Adipocyte (in vitro differentiated cells): ENCODE data around the gene LNX1.

ENCODE experiments used
- DNase-seq: peaks from one replicate; pipeline ENCODE4 v3.0.0-alpha.2; 2015; ENCODE audit warnings: low read depth
- H3K27me3 ChIP-seq: replicated peaks from 2 replicates; pipeline ENCODE4 v1.7.0; 2013; ENCODE audit warnings: mild to moderate bottlenecking, low read length, moderate library complexity; ENCODE audit not compliant: control insufficient read depth, insufficient read depth
- H3K36me3 ChIP-seq: 2 replicates; pipeline ENCODE4 v1.7.0; 2013; ENCODE audit warnings: low read length, mild to moderate bottlenecking, moderate library complexity; ENCODE audit not compliant: control insufficient read depth, insufficient read depth, severe bottlenecking
- H3K4me1 ChIP-seq: 2 replicates; pipeline ENCODE4 v1.7.0; 2013; ENCODE audit warnings: mild to moderate bottlenecking, low read length, moderate library complexity; ENCODE audit not compliant: control insufficient read depth, insufficient read depth
- H3K4me3 ChIP-seq: 2 replicates; pipeline ENCODE4 v1.7.0; 2013; ENCODE audit warnings: mild to moderate bottlenecking, low read length, moderate library complexity
- H3K9ac ChIP-seq: 2 replicates; pipeline ENCODE4 v1.7.0; 2013; ENCODE audit warnings: mild to moderate bottlenecking, low read length, moderate library complexity
- H3K9me3 ChIP-seq: 2 replicates; pipeline ENCODE4 v1.7.0; 2013; ENCODE audit warnings: mild to moderate bottlenecking, low read length, moderate library complexity; ENCODE audit not compliant: control insufficient read depth

LNX1 gene

DNA sequence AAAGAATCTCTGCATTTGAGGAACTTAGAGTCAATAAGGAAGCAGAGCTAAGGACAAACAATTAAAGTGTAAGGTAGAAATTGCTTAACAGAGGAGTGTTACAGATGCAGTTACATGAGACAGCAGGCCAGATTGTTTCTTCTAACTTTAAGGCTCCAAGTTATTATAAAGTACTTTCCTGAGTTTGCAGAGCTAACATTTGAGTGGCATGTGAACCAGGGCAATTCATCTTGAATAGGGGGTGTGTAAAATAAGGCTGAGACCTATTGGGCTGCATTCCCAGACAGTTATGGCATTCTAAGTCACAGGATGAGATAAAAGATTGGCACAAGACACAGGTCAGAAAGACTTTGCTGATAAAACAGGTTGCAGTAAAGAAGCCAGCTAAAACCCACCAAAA is 7.6 kb upstream of the LNX1 start:
- no peaks in the 10 kb centered on the region for H3K36me3 ChIP-seq
- no peak overlapping the region for H3K9ac ChIP-seq
- DNase-seq: no peak
- peaks cover 6% of the 10 kb centered on the region for H3K4me1 ChIP-seq
- no peaks in the 10 kb centered on the region for H3K9me3 ChIP-seq
- H3K4me3 ChIP-seq: no peak overlapping the region
- no peaks in the 10 kb centered on the region for H3K27me3 ChIP-seq

DNA sequence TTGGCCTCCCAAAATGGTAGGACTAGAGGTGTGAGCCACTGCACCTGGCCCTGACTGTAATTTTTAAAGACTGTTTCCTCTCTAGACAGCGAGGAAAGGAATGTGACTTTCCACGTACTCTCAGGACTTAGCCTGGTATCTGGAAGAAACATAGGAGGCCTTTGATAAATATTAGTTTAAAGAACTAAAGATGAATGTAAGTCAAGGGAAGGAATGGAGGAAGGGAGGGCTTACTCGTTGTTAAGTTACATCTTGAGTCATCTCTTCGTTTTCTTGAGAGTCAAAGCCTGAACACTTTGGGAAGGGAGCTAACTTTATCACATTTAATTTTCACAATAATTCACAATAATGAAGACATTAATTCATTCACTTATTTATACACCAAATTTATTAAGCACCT is 7.2 kb upstream of the LNX1 start:
- H3K36me3 ChIP-seq: no peaks in the 10 kb centered on the region
- no peak overlapping the region for H3K4me3 ChIP-seq
- peaks cover 6% of the 10 kb centered on the region for H3K4me1 ChIP-seq
- H3K9me3 ChIP-seq: no peaks in the 10 kb centered on the region
- H3K27me3 ChIP-seq: no peaks in the 10 kb centered on the region
- H3K9ac ChIP-seq: no peak overlapping the region
- no peak for DNase-seq

DNA sequence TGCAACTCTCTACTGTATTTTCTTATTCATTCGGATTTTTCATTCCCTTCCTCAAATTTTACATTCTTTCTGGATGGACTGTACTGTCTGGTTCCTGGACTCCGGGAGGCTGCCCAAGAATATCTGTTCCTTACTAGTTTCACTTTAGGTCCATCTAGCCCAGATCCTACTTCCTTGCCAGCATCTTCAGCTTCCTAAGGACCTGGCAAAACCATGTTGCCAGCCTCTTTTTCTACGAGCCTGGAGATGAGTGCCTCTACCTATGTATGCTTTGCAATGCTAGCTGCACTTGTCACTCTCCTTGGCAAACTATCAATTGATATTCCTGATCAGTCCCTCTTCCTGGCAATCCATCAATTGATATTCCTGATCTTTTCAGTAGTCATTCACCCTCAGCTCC is 5.6 kb upstream of the LNX1 start:
- Histone ChIP-seq H3K9ac (no peak overlapping the region), H3K36me3 (no peaks in the 10 kb centered on the region), H3K4me3 (no peak overlapping the region), H3K9me3 (no peaks in the 10 kb centered on the region), H3K27me3 (no peaks in the 10 kb centered on the region), H3K4me1 (peaks cover 6% of the 10 kb centered on the region)
- DNase-seq: no peak

DNA sequence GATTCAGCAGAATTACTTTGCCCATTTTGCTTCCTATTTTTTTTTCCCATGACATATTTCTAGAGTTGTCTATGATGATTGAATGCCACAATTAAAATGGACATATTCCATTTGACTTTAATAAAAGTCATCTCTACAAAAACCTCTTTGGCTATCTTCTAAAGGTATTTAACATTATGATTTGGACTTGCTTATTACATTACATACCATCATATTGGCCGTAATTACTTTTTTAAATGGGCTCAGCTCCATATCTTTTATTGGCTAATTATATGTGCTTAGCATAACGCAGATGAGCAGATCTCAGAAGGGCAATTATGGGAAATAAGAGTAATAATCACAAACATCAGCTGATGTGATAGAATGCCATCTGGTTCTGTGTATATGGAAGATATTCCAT is 4.5 kb upstream of the LNX1 start:
- Histone ChIP-seq H3K36me3 (no peaks in the 10 kb centered on the region), H3K9ac (no peak overlapping the region), H3K4me1 (peaks cover 6% of the 10 kb centered on the region), H3K27me3 (no peaks in the 10 kb centered on the region), H3K4me3 (no peak overlapping the region), H3K9me3 (no peaks in the 10 kb centered on the region)
- no peak for DNase-seq

DNA sequence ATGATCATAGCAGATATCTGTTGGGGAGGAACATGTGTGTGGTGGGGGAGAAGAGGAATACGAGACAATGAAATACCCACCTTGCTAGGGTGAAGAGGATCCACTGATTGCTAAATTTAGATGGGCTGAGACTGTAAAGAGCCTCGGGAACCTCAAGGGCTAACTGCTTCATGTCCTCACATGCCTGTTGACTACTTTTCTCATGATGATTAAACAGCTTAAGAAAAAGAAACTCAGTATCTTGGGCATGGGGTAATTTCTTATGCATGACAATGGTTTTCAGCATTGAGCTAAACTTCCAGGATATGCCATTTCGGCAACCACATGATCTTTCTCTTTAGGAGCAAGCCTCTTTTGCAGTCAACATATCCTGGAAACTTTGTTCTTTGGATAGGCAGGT is 3.9 kb upstream of the LNX1 start:
- H3K9me3 ChIP-seq: no peaks in the 10 kb centered on the region
- DNase-seq: no peak
- no peak overlapping the region for H3K9ac ChIP-seq
- H3K4me3 ChIP-seq: no peak overlapping the region
- peaks cover 6% of the 10 kb centered on the region for H3K4me1 ChIP-seq
- H3K27me3 ChIP-seq: no peaks in the 10 kb centered on the region
- H3K36me3 ChIP-seq: no peaks in the 10 kb centered on the region

DNA sequence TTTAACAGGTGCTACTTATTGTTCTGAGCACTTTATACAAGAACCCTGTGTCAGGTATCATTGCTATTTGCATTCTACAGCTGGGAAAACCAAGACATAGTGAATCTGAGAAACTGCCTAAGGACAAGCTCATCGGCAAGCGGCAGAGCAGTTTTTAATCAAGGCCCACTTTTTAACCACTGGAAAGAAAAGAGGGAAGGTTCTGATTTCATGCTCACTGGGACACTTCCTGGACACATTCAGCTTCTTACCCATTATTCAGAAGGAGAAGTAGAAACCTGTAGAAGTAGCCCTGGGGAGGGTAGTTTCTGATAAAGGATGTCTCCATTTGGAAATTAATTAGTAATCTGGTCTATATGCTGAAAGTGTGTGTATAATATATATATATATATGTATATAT is 2.5 kb upstream of the LNX1 start:
- Histone ChIP-seq H3K27me3 (no peaks in the 10 kb centered on the region), H3K9ac (no peak overlapping the region), H3K36me3 (no peaks in the 10 kb centered on the region), H3K9me3 (no peaks in the 10 kb centered on the region), H3K4me3 (no peak overlapping the region), H3K4me1 (peaks cover 1% of the 10 kb centered on the region)
- no peak for DNase-seq

DNA sequence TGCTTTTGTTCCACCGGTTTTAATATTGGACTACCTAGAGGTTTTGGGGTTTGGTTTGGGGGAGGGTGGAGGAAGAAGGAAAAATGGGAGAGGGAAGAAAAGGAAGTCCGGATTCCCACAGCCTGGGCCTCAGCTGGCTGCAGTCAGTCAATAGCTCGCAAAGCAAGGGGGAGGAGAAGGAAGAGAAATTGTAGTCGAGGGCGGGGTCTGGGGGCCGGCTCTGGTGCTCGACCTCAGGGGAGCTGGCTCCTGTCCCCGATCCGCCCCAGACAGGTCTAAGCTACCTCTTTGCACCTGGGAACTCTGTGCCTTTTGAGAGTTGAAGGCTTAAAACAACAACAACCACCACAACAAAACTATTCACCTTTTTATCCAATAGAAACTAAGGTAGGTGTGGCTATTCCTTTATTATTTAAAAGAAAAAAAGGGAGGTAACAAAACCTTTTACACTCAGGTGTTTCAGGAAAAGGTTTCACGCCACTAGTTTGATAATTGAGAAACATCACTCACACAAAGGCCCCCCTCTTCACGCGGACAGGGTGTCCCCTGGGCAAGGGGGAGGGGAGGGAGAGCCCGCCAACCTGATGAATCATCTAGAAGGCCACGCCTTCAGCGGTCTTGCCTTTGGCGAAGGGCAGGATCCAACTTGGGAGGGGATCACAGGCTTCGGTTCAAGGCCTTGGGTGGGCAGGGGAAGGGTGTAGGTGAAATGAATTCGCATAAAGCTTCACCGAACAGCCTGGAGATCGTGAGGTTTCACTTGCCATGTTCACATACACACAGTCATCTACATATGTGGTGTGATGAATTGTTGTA is 1.6 kb upstream of the LNX1 start:
- H3K36me3 ChIP-seq: no peaks in the 10 kb centered on the region
- H3K9ac ChIP-seq: no peak overlapping the region
- DNase-seq: no peak
- H3K27me3 ChIP-seq: no peaks in the 10 kb centered on the region
- no peaks in the 10 kb centered on the region for H3K9me3 ChIP-seq
- H3K4me1 ChIP-seq: no peaks in the 10 kb centered on the region
- peak overlapping the region; percentile 51 for H3K4me3 ChIP-seq

DNA sequence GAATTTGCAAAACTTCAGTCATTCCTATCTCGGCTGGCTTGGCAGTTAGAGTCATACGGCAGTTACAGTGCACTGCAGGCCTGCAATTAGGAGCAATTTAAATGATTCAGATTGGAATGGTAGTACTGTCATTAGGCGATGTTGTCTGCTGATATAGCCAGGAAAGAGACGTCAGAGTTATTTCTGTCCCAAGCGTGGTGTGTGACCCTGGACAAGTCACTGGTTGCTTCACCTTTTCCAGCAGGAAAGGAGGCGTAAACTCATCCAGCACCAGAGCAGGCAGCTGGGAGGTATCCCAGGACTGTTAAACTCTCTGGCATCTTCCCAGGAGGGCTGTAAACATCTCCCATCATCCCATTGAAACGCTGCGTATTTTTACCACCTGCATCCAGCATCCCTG is 836 bp upstream of the LNX1 start:
- H3K27me3 ChIP-seq: no peaks in the 10 kb centered on the region
- H3K36me3 ChIP-seq: no peaks in the 10 kb centered on the region
- H3K9me3 ChIP-seq: no peaks in the 10 kb centered on the region
- DNase-seq: no peak
- H3K4me1 ChIP-seq: no peaks in the 10 kb centered on the region
- no peak overlapping the region for H3K4me3 ChIP-seq
- no peak overlapping the region for H3K9ac ChIP-seq

DNA sequence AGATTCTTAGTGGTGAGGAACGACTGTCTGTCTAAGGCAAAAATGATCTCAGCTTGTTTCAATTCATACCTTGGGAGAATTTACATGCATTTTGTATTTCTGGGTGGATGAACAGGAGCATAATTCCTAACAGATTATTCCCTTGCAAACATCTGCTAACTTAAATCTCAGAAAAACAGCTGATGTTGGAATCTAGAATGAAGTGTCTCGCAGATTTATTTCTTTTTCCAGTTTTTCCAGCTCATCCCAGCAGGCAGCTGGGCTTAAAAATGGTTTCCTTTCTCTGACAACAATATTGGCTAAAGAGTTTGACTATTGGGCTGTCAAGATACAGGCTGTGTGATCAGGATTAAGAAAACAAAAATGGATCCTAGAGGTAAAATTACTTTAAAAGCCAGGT is 1.1 kb downstream of the LNX1 start:
- Histone ChIP-seq H3K36me3 (no peaks in the 10 kb centered on the region), H3K27me3 (no peaks in the 10 kb centered on the region), H3K9ac (no peak overlapping the region), H3K9me3 (no peaks in the 10 kb centered on the region), H3K4me1 (peaks cover 7% of the 10 kb centered on the region), H3K4me3 (no peak overlapping the region)
- DNase-seq: no peak

DNA sequence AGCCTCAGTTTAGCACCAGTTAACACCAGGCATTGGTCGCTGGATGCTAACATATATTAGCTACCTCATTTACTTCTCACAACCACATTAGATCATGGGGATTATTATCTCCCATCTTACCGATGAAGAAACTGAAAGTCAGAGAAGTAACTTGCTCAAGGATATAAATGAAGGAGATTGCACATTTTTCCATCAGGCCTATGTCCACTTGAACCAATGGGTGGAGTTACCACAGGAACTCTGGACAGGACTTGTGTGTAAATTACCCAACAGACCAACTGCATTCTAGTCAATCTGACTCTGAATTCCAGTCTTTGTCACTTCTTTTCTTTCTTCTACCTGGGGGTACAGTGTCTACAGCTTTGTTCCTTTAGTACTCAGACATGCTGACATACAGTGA is 1.8 kb downstream of the LNX1 start:
- H3K4me3 ChIP-seq: no peak overlapping the region
- H3K9me3 ChIP-seq: no peaks in the 10 kb centered on the region
- no peaks in the 10 kb centered on the region for H3K27me3 ChIP-seq
- peaks cover 7% of the 10 kb centered on the region for H3K4me1 ChIP-seq
- H3K36me3 ChIP-seq: no peaks in the 10 kb centered on the region
- H3K9ac ChIP-seq: no peak overlapping the region
- DNase-seq: no peak

DNA sequence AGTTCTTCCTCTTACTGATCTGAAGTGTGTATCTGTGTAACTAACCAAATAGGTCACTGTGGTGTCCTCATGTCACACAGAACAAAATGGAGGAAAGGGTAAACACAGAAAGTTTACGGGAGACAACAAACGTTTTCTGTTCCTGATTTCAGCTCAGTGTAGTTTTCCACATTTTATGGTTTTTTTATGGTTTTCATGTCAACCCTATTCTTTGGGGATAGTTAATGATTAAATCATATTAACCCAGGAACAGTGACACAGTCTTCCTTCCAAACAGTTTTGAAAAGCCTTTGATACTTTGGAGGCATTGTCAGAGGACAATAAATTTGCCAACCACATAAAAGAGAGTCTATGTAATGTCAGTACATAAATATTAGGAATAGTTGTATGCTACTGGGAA is 4.2 kb downstream of the LNX1 start:
- no peaks in the 10 kb centered on the region for H3K36me3 ChIP-seq
- H3K9ac ChIP-seq: no peak overlapping the region
- no peak overlapping the region for H3K4me3 ChIP-seq
- no peak for DNase-seq
- H3K9me3 ChIP-seq: no peaks in the 10 kb centered on the region
- no peaks in the 10 kb centered on the region for H3K27me3 ChIP-seq
- peaks cover 7% of the 10 kb centered on the region for H3K4me1 ChIP-seq
